GM13976 (cell line): ENCODE measurements around the gene SLC1A7.

Experiments
- DNase-seq: peaks from one replicate; pipeline ENCODE4 v3.0.0; 2012; ENCODE audit warnings: low spot score
- CTCF ChIP-seq: IDR thresholded peaks from 2 replicates; pipeline ENCODE4 v1.5.1; 2012; ENCODE audit warnings: borderline replicate concordance, mild to moderate bottlenecking; ENCODE audit not compliant: insufficient read depth; ENCODE audit errors: extremely low read depth, missing control alignments, control extremely low read depth
- in situ Hi-C: fragments of 300-500 bp; cut with MboI; formaldehyde crosslinking; loops from one replicate; pipeline ENCODE4 v1.12.0; 2022; ENCODE audit warnings: low sequenced_read_pairs, mixed read lengths, inconsistent platforms; ENCODE audit not compliant: unreplicated experiment

SLC1A7 gene

GRCh38 chr1:53174971-53175913 lies 32.8 kb upstream of the SLC1A7 start:
- in situ Hi-C loops = loop anchor here (25.0 kb wide), 2 partner anchors 263 to 463 kb away; partner anchors contain the start of gene ECHDC2
- no peak for TF ChIP-seq CTCF
- DNase-seq = no peak

GRCh38 chr1:53172426-53173128 lies 30.1 kb upstream of the SLC1A7 start:
- in situ Hi-C loops = no loop called here
- TF ChIP-seq CTCF = no peak
- DNase-seq = peak; percentile 63

- no peak for TF ChIP-seq CTCF
- in situ Hi-C loops = no loop called here
Observed at GRCh38 chr1:53166912-53167311, 24.5 kb upstream of the SLC1A7 start.

GRCh38 chr1:53166366-53166765 lies 23.9 kb upstream of the SLC1A7 start:
- no peak for DNase-seq
- no peak for TF ChIP-seq CTCF
- in situ Hi-C loops = no loop called here

More at GRCh38 chr1:53166912-53167311, 24.5 kb upstream of the SLC1A7 start:
- DNase-seq = no peak

GRCh38 chr1:53165408-53165961 lies 23.0 kb upstream of the SLC1A7 start:
- no peak for TF ChIP-seq CTCF
- no peak for DNase-seq
- in situ Hi-C loops = no loop called here

GRCh38 chr1:53163291-53163768 lies 20.9 kb upstream of the SLC1A7 start:
- in situ Hi-C loops = no loop called here
- DNase-seq = no peak
- TF ChIP-seq CTCF = no peak
